Glomerular visceral epithelial cell (primary cell): Measurements from ENCODE around the gene NAP1L4.
"Not testable (repeated sequence)": the region's sequence is repeated elsewhere in the genome, so short reads cannot be mapped to it uniquely, and the experiment has no call there.

ENCODE experiments used
- DNase-seq: peaks from one replicate; pipeline ENCODE4 v3.0.0-alpha.2; 2016; ENCODE audit errors: extremely low spot score

NAP1L4 gene

DNA sequence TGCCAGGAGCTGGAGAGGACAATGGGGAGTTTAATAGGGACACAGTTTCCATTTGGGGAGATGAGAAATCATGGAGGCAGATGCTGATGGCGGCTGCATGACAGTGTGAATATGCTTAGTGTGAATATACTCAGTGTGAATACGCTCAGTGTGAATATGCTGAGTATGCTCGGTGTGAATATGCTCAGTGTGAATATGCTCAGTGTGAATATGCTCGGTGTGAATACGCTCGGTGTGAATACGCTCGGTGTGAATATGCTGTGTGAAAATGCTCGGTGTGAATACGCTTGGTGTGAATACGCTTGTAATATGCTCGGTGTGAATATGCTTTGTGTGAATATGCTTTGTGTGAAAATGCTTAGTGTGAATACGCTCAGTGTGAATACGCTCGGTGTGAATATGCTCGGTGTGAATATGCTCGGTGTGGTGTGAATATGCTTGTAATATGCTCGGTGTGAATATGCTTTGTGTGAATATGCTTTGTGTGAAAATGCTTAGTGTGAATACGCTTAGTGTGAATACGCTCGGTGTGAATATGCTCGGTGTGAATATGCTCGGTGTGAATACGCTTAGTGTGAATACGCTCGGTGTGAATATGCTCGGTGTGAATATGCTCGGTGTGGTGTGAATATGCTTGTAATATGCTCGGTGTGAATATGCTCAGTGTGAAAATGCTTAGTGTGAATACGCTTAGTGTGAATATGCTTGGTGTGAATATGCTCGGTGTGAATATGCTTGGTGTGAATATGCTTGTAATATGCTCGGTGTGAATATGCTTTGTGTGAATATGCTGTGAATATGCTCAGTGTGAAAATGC, 54.3 kb downstream of the NAP1L4 start:
- not testable (repeated sequence) for DNase-seq

DNA sequence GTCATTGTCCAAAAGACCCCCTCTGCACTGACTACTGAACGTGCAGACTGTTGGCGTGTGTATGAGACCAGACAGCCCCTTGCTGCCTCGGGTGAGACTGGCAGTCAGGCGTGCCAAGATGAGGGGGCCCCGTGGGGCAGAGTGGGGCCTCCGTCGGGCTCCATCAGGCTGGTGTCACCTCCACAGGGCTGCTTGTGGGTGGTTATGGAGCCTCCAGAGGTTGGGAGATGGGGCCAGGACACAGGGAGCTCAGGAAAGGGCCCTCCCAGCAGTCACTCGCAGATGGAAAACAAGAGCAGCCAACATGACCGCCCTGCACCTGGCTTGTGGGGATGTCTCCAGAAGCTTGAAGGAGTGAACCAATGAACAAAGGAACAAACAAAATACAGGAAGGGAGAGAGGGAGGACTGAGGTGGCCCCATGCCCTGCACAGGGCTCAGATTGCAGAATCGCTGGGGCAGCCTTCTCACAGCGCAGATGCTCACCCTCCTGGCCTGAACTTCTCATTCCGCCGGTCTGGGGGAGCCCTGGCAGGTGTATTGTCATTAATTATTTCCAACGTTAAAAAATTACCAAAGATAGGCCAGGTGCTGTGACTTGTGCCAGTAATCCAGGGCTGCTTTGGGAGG, 57.4 kb downstream of the NAP1L4 start:
- DNase-seq, result no peak

- no peak for DNase-seq
Measured at GRCh38 chr11:2934021-2934550, 58.0 kb downstream of the NAP1L4 start.

DNA sequence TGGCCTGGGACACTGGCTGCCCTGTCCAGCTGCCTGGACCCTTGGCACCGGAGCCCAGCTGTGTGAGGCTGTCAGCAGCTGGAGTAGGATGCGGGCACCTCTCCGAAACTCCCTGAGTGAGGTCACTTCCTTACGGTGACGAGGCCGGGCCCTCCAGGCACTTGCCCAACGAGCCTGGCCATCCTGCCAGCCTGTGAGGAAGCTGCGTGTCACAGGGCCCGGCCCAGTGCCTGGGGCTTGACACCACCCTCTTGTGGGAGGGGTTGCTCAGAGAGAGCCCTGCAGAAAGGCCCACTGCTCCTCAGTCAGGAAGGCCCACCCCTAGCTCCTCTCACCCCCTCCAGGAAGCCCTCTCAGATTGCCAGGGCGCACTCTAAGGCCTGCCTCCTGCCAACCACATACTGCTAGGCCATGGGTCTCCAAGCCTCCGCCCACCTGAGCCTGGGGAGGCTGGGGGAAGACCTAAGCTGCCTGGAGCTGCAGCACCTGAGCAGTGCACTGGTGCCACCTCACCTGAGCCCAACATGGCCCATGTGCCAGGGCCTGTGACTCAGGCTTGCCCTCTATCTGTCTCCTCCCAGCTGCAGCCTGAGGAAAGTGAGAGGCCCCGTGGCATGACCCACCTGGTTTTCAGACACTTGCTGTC, 58.6 kb downstream of the NAP1L4 start:
- peak; percentile 93 for DNase-seq

DNA sequence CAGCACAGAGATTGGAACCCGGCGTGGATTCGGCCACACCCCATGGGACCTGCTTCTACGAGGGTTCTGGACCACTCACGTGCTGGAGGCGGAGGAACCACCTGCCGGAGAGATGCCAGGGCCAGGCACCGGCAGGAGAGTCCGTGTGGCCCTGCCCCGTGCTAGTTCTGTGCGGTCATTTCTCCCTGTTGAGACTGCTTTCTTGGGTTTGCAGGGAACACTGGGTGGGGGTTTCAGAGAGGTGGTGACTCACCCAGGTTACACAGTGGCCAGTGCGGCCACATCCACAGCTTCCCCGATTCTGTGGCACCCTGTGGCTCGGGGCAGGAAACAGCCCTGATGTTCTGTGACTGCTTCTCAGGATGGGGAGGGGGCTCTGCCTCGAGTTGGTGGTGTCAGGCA, 59.3 kb downstream of the NAP1L4 start:
- peak; percentile 73 for DNase-seq

GRCh38 chr11:2931771-2932738, 60.1 kb downstream of the NAP1L4 start:
- DNase-seq, result no peak

DNA sequence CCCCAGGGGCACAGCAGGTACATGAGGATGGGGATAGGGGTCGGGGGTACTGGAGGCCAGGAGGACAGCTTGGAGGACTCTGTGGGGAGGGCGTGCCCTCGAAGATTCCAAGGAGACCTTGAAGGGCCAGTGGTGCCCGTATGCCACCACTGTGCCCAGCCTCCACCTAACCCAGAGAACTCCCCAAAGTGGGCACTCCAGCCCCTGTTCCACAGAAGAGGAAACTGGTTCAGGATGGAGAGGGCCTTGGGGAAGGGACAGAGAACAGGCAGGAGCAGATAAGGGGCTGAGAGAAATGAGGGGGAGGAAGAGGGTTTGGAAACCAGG, 60.7 kb downstream of the NAP1L4 start:
- DNase-seq, result no peak

DNA sequence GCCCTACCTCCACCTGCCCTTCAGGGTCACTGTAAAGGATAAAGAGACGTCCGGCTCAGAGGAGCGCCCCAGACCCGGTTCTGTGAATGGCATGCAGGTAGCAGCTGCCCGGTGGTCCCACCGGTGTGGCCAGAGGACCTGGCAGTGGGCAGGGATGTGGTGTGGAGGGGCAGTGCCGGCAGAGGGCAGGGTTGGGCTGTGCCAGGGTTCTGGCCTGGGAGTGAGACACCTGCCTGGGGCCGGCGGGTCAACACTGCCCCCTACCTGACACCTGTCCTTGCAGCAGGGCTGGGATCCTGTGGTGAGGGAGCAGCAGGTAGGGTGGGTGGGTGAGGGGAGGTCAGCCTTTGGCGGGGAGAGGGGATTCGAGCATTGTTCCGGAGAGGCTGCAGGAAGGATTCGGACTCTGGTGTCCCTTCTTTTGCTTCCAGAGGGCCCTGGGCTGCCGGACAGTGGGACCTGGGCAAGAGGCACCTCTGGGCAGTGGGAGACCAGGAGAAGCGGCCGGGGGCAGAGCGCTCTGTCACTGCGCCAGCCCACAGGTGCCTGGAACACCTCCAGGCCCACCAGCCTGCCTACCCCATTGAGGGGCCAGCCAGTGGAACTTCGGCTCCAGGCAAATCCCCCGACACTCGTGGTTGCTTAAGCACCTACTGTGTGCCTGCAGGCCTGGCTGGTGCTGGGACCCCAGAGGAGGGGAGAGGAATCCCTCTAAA, 61.3 kb downstream of the NAP1L4 start:
- DNase-seq, result peak; percentile 80

DNA sequence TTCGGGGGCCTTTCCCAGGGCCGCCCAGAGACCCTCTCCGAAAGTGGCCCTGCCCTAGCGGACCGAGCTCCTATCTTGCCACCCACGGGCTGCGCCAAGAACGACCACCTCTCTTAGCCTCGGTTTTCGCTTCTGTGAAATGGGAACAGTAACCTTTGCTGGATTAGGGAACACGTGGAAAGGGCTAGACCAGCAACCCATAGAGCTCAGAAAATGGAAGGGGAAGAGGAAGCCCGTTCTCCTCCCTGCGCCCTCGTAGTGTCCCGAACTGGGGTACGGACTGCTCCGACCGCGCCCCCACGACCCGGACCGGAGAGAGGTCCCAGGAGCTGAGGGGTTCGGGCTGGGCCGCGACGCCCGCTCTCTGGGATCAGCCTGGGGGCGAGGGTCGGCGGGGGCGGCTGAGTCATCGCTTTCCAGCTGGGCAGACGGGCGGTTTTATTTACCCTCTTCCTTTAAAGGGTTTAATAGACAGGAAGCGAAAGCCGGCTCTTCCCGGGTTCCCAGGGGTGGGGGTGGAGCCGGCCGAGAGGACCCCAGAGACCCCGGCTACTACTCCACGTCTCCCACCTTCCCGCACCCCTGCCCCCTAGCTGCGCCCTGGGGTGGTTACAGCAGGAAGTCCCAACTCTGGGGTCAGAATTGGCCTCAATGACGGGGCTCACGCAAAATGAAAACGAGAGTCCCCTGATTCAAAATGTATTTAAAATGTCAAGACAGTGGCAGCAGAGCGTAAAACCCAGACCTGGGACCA, 62.0 kb downstream of the NAP1L4 start:
- DNase-seq, result peak; percentile 60

- peak; percentile 75 for DNase-seq
Measured at GRCh38 chr11:2929531-2929949, 62.6 kb downstream of the NAP1L4 start.

DNA sequence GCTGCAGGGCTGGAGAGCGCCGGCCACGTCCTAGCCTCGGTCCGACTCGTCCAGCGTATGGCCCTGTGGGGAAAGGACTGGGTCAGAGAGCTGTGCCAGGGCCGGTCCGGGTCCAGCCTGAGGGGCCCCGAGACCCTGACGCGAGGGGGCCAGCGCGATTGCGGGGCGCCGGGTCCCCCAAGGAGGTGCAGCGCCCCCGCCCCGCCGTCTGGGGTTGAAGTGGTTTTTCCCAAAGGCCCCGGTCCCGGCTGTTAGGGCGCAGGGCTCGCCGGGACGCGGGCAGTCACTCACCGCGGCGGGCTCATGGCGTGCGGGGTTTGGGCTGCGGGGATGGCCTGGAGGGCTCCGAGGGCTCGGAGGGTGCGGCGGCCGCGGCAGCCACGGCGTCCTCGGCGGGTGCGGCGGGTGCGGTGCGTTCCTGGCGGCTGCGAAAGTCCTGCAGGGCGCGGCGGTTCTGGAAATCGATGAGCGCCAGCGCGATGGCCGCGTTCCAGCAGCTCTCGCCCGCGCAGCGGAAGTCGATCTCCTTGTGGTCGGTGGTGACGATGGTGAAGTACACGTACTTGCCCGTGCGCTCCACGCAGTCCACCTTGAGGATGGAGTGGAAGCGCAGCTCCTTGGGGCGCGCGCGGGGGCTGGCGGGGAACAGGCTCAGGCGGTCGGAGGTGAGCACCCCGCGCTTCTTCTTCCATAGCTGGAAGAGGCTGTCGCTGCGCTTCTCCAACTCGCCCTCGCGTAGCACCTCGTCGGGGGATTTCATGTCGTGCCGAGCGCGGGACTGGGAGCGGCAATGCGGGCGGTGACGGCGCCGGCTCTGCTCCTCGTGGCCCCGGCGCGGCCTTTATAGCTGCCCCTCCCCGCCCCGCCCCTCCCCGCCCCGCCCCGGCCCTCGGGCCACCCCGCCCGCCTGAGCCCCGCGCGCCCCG, 63.3 kb downstream of the NAP1L4 start, which contains the start of gene PHLDA2:
PHLDA2 (minus strand) TSS at position 816 of the 926 bp plus-strand sequence; CDS start at position 760, 56 bp downstream.
- DNase-seq, result peak; percentile 72

DNA sequence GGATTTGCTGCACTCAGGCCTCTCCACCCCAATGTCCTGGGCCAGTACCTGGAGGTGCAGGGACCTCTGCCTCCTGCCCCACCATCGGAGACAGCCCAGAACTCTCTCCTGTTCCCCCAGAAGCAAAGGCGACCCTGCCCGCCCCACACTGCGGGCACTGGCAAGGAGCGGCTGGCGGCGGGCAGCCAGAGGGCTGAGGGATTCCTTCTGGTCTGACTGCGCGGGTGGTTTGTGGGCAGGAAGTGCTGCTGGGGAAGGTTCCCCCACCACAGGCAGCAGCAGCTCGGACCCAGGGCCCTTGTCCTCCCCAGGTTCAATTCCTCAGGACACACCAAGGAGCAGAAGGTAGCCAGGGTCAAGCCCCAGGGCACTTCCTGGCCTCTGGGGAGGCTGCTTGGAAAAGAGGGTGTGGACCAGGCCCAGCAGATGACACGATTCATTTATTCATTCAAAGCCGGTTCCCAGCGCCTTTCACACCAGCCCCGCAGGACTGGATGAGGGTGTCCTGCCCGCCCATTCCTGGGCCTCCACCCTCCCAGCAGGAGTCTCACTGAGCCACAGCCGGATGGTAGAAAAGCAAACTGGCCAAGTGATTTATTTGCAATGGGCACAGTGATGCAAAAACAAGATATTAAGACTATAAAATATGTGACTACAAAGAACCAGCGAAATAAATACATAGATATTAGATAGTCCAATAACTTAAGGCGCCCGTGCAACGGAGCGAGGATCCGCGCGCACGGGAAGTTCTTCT, 64.1 kb downstream of the NAP1L4 start:
- peak; percentile 39 for DNase-seq

GRCh38 chr11:2927121-2927800, 64.9 kb downstream of the NAP1L4 start:
- DNase-seq, result no peak

DNA sequence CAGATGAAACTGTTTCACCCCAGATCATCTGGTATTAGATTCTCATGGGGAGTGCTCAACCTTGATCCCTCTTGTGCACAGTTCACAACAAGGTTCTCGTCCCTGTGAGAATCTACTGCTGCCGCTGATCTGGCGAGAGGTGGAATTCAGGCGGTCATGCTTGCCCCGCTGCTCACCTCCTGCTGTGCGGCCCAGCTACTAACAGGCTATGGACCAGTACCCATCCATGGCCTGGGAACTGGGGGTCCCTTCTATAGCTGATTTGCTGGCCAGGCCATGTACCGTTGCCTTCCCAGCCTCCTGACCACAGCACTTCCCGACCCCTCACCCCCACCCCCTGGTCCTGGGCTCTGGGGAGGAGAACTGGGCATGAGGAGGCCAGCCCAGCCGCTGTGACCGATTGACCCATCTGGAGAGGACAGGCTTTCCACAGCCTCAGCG, 65.5 kb downstream of the NAP1L4 start:
- DNase-seq, result no peak

DNA sequence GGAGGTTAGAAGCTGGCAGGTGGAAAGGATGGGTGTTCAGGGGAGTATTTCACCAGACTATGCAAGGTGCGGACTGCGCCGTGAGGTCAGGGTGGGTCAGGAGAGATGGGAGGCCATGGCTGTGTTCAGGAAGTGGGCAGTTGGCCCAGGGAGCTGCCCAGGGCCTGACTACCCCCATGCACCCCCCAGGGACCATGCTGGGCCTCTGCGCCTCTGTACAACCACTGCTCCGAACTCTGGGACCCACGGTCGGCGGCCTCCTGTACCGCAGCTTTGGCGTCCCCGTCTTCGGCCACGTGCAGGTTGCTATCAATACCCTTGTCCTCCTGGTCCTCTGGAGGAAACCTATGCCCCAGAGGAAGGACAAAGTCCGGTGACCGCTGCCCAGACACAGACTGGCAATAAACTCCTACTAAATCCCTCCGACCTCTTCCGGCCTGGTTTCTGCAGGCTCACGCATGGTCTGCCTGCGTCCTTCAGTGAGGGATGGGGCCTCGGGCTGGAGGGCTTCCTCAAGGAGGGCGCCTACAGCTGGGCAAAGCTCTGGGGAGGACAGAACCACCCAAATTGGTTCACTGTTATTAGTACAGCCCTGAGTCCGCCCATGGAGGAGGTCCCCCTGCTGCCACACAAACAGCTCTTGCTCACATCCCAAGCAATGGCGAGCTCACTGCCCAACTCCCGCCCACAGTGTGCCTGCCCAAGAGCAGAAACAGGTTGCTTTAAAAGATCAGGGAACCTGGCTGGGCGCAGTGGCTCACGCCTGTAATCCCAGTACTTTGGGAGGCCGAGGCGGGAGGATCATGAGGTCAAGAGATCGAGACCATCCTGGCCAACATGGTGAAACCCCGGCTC, 67.1 kb downstream of the NAP1L4 start:
- no peak for DNase-seq

DNA sequence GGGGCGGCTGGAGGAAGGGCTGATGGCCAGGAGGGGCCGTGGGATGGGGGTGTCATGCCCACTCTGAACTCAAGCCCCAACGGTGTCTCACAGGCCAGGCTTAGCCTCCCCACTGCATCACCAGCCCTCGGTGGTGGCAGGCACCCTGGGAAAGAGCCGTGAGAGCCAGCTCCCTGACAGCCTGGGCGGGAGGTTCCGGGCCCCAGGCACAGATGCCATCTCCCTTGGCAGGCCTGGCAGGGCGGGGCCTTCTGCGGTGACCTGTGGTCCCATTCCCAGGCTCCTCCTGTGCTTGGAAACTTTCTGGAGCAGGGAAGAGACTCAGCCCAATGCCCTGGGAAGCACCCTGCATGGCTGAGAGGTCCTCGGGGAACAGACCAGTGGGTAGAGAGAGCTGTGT, 67.7 kb downstream of the NAP1L4 start:
- no peak for DNase-seq
